H1 (cell line): ENCODE measurements around the gene ZBED1. TPM values are rescaled to one million over a fixed set of nuclear protein-coding genes. Genes with fewer than 3 reads are reported as not detected.

Source experiments
- CTCF ChIA-PET: fragments of 300-600 bp; sonication (Branson Sonifier 250); formaldehyde crosslinking; loops from one replicate; lab custom pipeline; 2021; ENCODE audit not compliant: partially characterized antibody; lab: Charles Lee
- POLR2A ChIA-PET: fragments of 300-600 bp; sonication (Branson Sonifier 250); formaldehyde crosslinking; loops from one replicate; lab custom pipeline; 2021; ENCODE audit warnings: inconsistent platforms; ENCODE audit not compliant: partially characterized antibody; lab: Charles Lee
- DNase-seq, 2 experiments: peaks; one replicate each; pipeline versions ENCODE4 v3.0.0 to v3.0.0-alpha.2; 2010 to 2022; ENCODE audit warnings: low spot score in 2 of 2, low read depth in 1 of 2, mixed read lengths in 1 of 2
- FAIRE-seq: peaks from 2 replicates; lab custom pipeline; 2011; peaks lifted over from hg19 to GRCh38; lab: Jason Lieb, UNC
- H2AFZ ChIP-seq: 2 replicates; pipeline ENCODE4 v1.8.1; 2012; ENCODE audit warnings: low read length, inconsistent platforms
- H2AK5ac ChIP-seq: 2 replicates; pipeline ENCODE4 v1.6.1; 2013; ENCODE audit warnings: low read depth, low read length
- H2BK120ac ChIP-seq: replicated peaks from 2 replicates; pipeline ENCODE3; 2013; ENCODE audit warnings: low read depth, low read length, inconsistent platforms
- H2BK12ac ChIP-seq: 2 replicates; pipeline ENCODE4 v1.6.1; 2013; ENCODE audit warnings: low read depth, low read length
- H2BK15ac ChIP-seq: 2 replicates; pipeline ENCODE4 v1.6.1; 2013; ENCODE audit warnings: low read length
- H2BK20ac ChIP-seq: 2 replicates; pipeline ENCODE4 v1.6.1; 2013; ENCODE audit warnings: low read length
- H2BK5ac ChIP-seq: 2 replicates; pipeline ENCODE4 v1.6.1; 2013; ENCODE audit warnings: low read depth, low read length
- H3K14ac ChIP-seq: 2 replicates; pipeline ENCODE4 v1.6.1; 2013; ENCODE audit warnings: inconsistent platforms; ENCODE audit not compliant: insufficient read length
- H3K18ac ChIP-seq: 2 replicates; pipeline ENCODE4 v1.6.1; 2013; ENCODE audit warnings: low read length; ENCODE audit errors: extremely low read depth
- H3K23ac ChIP-seq: 2 replicates; pipeline ENCODE4 v1.6.1; 2013; ENCODE audit warnings: inconsistent platforms; ENCODE audit not compliant: insufficient read length
- H3K23me2 ChIP-seq: 2 replicates; pipeline ENCODE4 v1.6.1; 2013; ENCODE audit warnings: low read depth, low read length
- H3K27ac ChIP-seq: 2 replicates; pipeline ENCODE4 v1.6.1; 2011; ENCODE audit warnings: low read depth, low read length, inconsistent platforms
- H3K27me3 ChIP-seq, 4 experiments: replicated peaks in 1 of 4; 1 replicate in 1 of 4; 2 replicates in 3 of 4; pipeline versions ENCODE4 v1.6.1 to v1.8.1; 2011 to 2013; ENCODE audit warnings: low read length in 3 of 4, mild to moderate bottlenecking in 3 of 4, inconsistent platforms in 2 of 4, mixed read lengths in 2 of 4, moderate library complexity in 1 of 4; ENCODE audit not compliant: control insufficient read depth in 3 of 4, insufficient read depth in 3 of 4; ENCODE audit errors: extremely low read depth in 1 of 4
- H3K36me3 ChIP-seq, 4 experiments: 2 replicates each; pipeline versions ENCODE4 v1.6.1 to v1.8.1; 2011 to 2013; ENCODE audit warnings: mild to moderate bottlenecking in 4 of 4, low read length in 3 of 4, moderate library complexity in 2 of 4, control low read depth in 1 of 4, inconsistent platforms in 1 of 4; ENCODE audit not compliant: insufficient read depth in 4 of 4, control insufficient read depth in 2 of 4
- H3K4ac ChIP-seq: replicated peaks from 2 replicates; pipeline ENCODE3; 2013; ENCODE audit warnings: low read length, low read depth, mixed read lengths, inconsistent platforms; ENCODE audit not compliant: insufficient read length
- H3K4me1 ChIP-seq, 4 experiments: replicated peaks in 1 of 4; 1 replicate in 1 of 4; 2 replicates in 3 of 4; pipeline versions ENCODE4 v1.6.1 to v1.8.1; 2011 to 2013; ENCODE audit warnings: low read length in 3 of 4, inconsistent platforms in 2 of 4, mixed read lengths in 1 of 4; ENCODE audit not compliant: insufficient read depth in 4 of 4, control insufficient read depth in 3 of 4
- H3K4me2 ChIP-seq, 2 experiments: 2 replicates each; pipeline versions ENCODE4 v1.6.1 to v1.8.1; 2011 to 2013; ENCODE audit warnings: low read depth in 2 of 2, low read length in 2 of 2, control low read depth in 1 of 2, inconsistent platforms in 1 of 2, mild to moderate bottlenecking in 1 of 2; ENCODE audit not compliant: insufficient read depth in 1 of 2
- H3K4me3 ChIP-seq, 4 experiments: fragments of 200-600, 300-600 bp in 1 of 4; sonication (generic), shearing (Covaris generic), sonication (Bioruptor Twin) in 1 of 4; 2 replicates each; pipeline versions ENCODE4 v1.5.1 to v1.8.1; 2011 to 2016; ENCODE audit warnings: low read length in 4 of 4, low read depth in 3 of 4, control low read depth in 2 of 4, inconsistent platforms in 2 of 4, mild to moderate bottlenecking in 2 of 4, mixed read lengths in 1 of 4, moderate library complexity in 1 of 4; ENCODE audit not compliant: insufficient read depth in 2 of 4; ENCODE audit errors: extremely low read depth in 1 of 4
- H3K56ac ChIP-seq: replicated peaks from 2 replicates; pipeline ENCODE3; 2013; ENCODE audit warnings: low read depth, mild to moderate bottlenecking, mixed read lengths, low read length, inconsistent platforms; ENCODE audit not compliant: insufficient read length
- H3K79me1 ChIP-seq: 2 replicates; pipeline ENCODE4 v1.6.1; 2013; ENCODE audit warnings: low read depth, low read length, control low read depth
- H3K79me2 ChIP-seq, 2 experiments: 2 replicates each; pipeline versions ENCODE4 v1.6.1 to v1.8.1; 2012 to 2013; ENCODE audit warnings: low read length in 2 of 2, mild to moderate bottlenecking in 2 of 2, inconsistent platforms in 1 of 2; ENCODE audit not compliant: insufficient read depth in 2 of 2, control insufficient read depth in 1 of 2
- H3K9ac ChIP-seq, 4 experiments: replicated peaks in 1 of 4; 1 replicate in 1 of 4; 2 replicates in 3 of 4; pipeline versions ENCODE4 v1.6.1 to v1.8.1; 2011 to 2013; ENCODE audit warnings: low read depth in 3 of 4, low read length in 3 of 4, control low read depth in 2 of 4, mild to moderate bottlenecking in 2 of 4, moderate library complexity in 2 of 4, inconsistent platforms in 1 of 4; ENCODE audit errors: extremely low read depth in 1 of 4
- H3K9me3 ChIP-seq, 2 experiments: 2 replicates each; pipeline versions ENCODE4 v1.6.1 to v1.8.1; 2012 to 2013; ENCODE audit warnings: mild to moderate bottlenecking in 2 of 2, moderate library complexity in 2 of 2, control low read depth in 1 of 2, inconsistent platforms in 1 of 2, low read depth in 1 of 2, low read length in 1 of 2, mixed read lengths in 1 of 2; ENCODE audit not compliant: insufficient read depth in 2 of 2
- H4K20me1 ChIP-seq, 2 experiments: replicated peaks in 1 of 2; 2 replicates each; pipeline versions ENCODE3 to v1.8.1; 2011 to 2013; ENCODE audit warnings: inconsistent platforms in 2 of 2, low read length in 2 of 2, mild to moderate bottlenecking in 1 of 2; ENCODE audit not compliant: insufficient read depth in 2 of 2, control insufficient read depth in 1 of 2
- H4K5ac ChIP-seq: 2 replicates; pipeline ENCODE4 v1.6.1; 2013; ENCODE audit warnings: low read length, low read depth, mixed read lengths, inconsistent platforms; ENCODE audit not compliant: insufficient read length
- H4K8ac ChIP-seq: 2 replicates; pipeline ENCODE4 v1.8.0; 2013; ENCODE audit warnings: mild to moderate bottlenecking, moderate library complexity, low read length, inconsistent platforms; ENCODE audit not compliant: insufficient read depth; ENCODE audit errors: extremely low read depth
- H4K91ac ChIP-seq: replicated peaks from 2 replicates; pipeline ENCODE3; 2013; ENCODE audit warnings: low read length, mixed read lengths, inconsistent platforms; ENCODE audit not compliant: insufficient read length
- ATF2 ChIP-seq: IDR thresholded peaks from 2 replicates; pipeline ENCODE4 v1.6.1; 2012; ENCODE audit warnings: low read length, inconsistent platforms
- CBX5 ChIP-seq: fragments of 300-800, 300-1000 bp; sonication (generic); IDR thresholded peaks from 2 replicates; pipeline ENCODE4 v1.7.1; 2016; ENCODE audit warnings: antibody characterized with exemption, low read length, low read depth
- EGR1 ChIP-seq: IDR thresholded peaks from 2 replicates; pipeline ENCODE4 v1.6.1; 2011; ENCODE audit warnings: low read depth, low read length, borderline replicate concordance
- EP300 ChIP-seq, 2 experiments: IDR thresholded peaks; 1 replicate in 1 of 2; 2 replicates in 1 of 2; pipeline ENCODE4 v1.6.1; 2011 to 2012; ENCODE audit warnings: low read depth in 2 of 2, low read length in 2 of 2, mild to moderate bottlenecking in 2 of 2, borderline replicate concordance in 1 of 2, inconsistent platforms in 1 of 2, moderate library complexity in 1 of 2
- RAD21 ChIP-seq, 2 experiments: IDR thresholded peaks in 1 of 2; conservative IDR thresholded peaks in 1 of 2; 2 replicates each; pipeline ENCODE4 v1.6.1; 2011; ENCODE audit warnings: low read depth in 2 of 2, low read length in 2 of 2, improper control_type of control experiment in 1 of 2, inconsistent platforms in 1 of 2, mild to moderate bottlenecking in 1 of 2, moderate library complexity in 1 of 2
- RNF2 ChIP-seq: fragments of 200-900, 300-1000 bp; sonication (generic); IDR thresholded peaks from 2 replicates; pipeline ENCODE4 v1.7.1; 2016; ENCODE audit warnings: borderline replicate concordance, low read depth, mild to moderate bottlenecking, antibody characterized with exemption, low read length; ENCODE audit not compliant: poor library complexity, severe bottlenecking; ENCODE audit errors: missing control alignments
- SP2 ChIP-seq: IDR thresholded peaks from 2 replicates; pipeline ENCODE4 v1.6.1; 2012; ENCODE audit warnings: mild to moderate bottlenecking, low read length, inconsistent platforms
- TAF1 ChIP-seq: IDR thresholded peaks from 2 replicates; pipeline ENCODE4 v1.6.1; 2011; ENCODE audit warnings: mild to moderate bottlenecking, low read depth, low read length
- TBP ChIP-seq: IDR thresholded peaks from 2 replicates; pipeline ENCODE4 v1.6.1; 2011; ENCODE audit warnings: low read depth, low read length, improper control_type of control experiment
- TCF12 ChIP-seq: IDR thresholded peaks from 2 replicates; pipeline ENCODE4 v1.6.1; 2011; ENCODE audit warnings: low read depth, mild to moderate bottlenecking, low read length
- WGBS, 2 experiments: shearing (Covaris generic) in 1 of 2; methylation state at CpG; one replicate each; pipeline versions ENCODE4 v1.1.6 to v1.1.7; 2013 to 2015; ENCODE audit warnings: low lambda C conversion rate in 2 of 2, mixed read lengths in 2 of 2, inconsistent platforms in 1 of 2, low coverage in 1 of 2, missing lambda C conversion rate in 1 of 2; ENCODE audit not compliant: insufficient replicate concordance in 2 of 2, insufficient coverage in 1 of 2, insufficient read length in 1 of 2; ENCODE audit errors: extremely low coverage in 1 of 2, missing lambda C conversion rate in 1 of 2; 5-methylcytosine and 5-hydroxymethylcytosine counted together
- polyA plus RNA-seq, 7 experiments: library from polyadenylated mRNA; depleted of rRNA in 3 of 7; stranded (reverse) in 5 of 7; unstranded in 2 of 7; fragments of >200 nt in 5 of 7; fragments of 200-250 nt in 2 of 7; gene quantifications; 1 replicate in 5 of 7; 2 replicates in 1 of 7; 4 replicates in 1 of 7; pipeline versions ENCODE4 v1.2.1 to v1.2.3, GENCODE V29; 2011 to 2013; ENCODE audit warnings: missing spikeins in 2 of 7, mixed read lengths in 2 of 7
- total RNA-seq: library from RNA; stranded (reverse); fragmentation: NEBNext Ultra II Directional; extraction: Animal tissue kit (Norgen Biotek cat#: 25700); gene quantifications from 2 replicates; pipeline ENCODE4 v1.2.1, GENCODE V29; 2021

ZBED1 gene
- total and polyA plus RNA-seq, 2 of the 8 experiments (the other 6 are each of a cell fraction or from before 2014, with no cell fraction given) = 28.5 to 45.8 TPM

GRCh38 chrX:2449135-2449886 lies 51.5 kb downstream of the ZBED1 start:
- Histone ChIP-seq H3K4me3 (no peak overlapping the region), H4K5ac (no peak overlapping the region)
- WGBS, 2 experiments = 96% methylated on average over 13 of the region's 13 CpGs; no CpG with 5 or more reads in 1 of the 2 experiments
- TF ChIP-seq EP300 (IDR thresholded peaks at IDR 0.05; ENCODE audit: borderline replicate concordance in 1 of 2, low read depth in 2 of 2, low read length in 2 of 2) (no peak), SP2 (no peak), TBP (no peak), TAF1 (no peak), TCF12 (no peak), EGR1 (no peak), ATF2 (no peak), RAD21 (IDR thresholded peaks at IDR 0.05 in 1 of 2, conservative IDR thresholded peaks at IDR 0.05 in 1 of 2; ENCODE audit: low read depth in 2 of 2, low read length in 2 of 2) (no peak), CBX5 (no peak), RNF2 (no peak)

More at GRCh38 chrX:2449135-2449886, 51.5 kb downstream of the ZBED1 start:
- H3K23ac ChIP-seq = no peak overlapping the region
- FAIRE-seq = no peak
- no peak overlapping the region for H3K4me2 ChIP-seq
- no peak overlapping the region for H3K18ac ChIP-seq
- H3K56ac ChIP-seq = no peak overlapping the region
- no peak for DNase-seq
- peaks cover 15 to 79% of the 10 kb centered on the region in 2 experiments for H3K79me2 ChIP-seq
- H3K36me3 ChIP-seq = peaks cover 0 to 4% (median 0%) of the 10 kb centered on the region in 4 experiments; a peak in 4 of 8 replicates
- no peak overlapping the region for H2BK12ac ChIP-seq
- no peak overlapping the region for H2BK120ac ChIP-seq
- ChIA-PET POLR2A (no interaction called here), CTCF (no interaction called here)
- H2BK15ac ChIP-seq = 0 out of 2 replicates have a peak overlapping the region, but pooled peaks have one; percentile 34
- H3K9ac ChIP-seq = no peak overlapping the region
- H2BK20ac ChIP-seq = no peak overlapping the region
- H3K23me2 ChIP-seq = no peaks in the 10 kb centered on the region
- no peak overlapping the region for H3K14ac ChIP-seq
- H3K4me1 ChIP-seq = peaks cover 0 to 11% (median 5%) of the 10 kb centered on the region in 4 experiments; a peak in 4 of 7 replicates
- H2AK5ac ChIP-seq = peak overlapping the region; percentile 78; the same call in 1 of the 2 replicates
- no peak overlapping the region for H2AFZ ChIP-seq
- no peak overlapping the region for H3K27ac ChIP-seq
- peak overlapping the region; percentile 11; the same call in 1 of the 2 replicates for H4K8ac ChIP-seq
- H2BK5ac ChIP-seq = peak overlapping the region; percentile 85
- H3K79me1 ChIP-seq = peaks cover 16% of the 10 kb centered on the region
- H4K20me1 ChIP-seq = peaks cover 0 to 4% of the 10 kb centered on the region in 2 experiments
- no peaks in the 10 kb centered on the region for H3K27me3 ChIP-seq
- no peak overlapping the region for H3K4ac ChIP-seq
- no peak overlapping the region for H4K91ac ChIP-seq
- peaks cover 5 to 6% of the 10 kb centered on the region in 2 experiments; a peak in 2 of 4 replicates for H3K9me3 ChIP-seq
